Endodermal cell (in vitro differentiated cells): ENCODE measurements around the gene MRPS18C. TPM values are rescaled to one million over a fixed set of nuclear protein-coding genes. Genes with fewer than 3 reads are reported as not detected.
A peak's percentile ranks its signal among the peaks of the same experiment; 100 is the strongest.
"Not testable (repeated sequence)": the region's sequence is repeated elsewhere in the genome, so short reads cannot be mapped to it uniquely, and the experiment has no call there.

ENCODE experiments used
- DNase-seq: peaks from one replicate; pipeline ENCODE4 v3.0.0-alpha.2; 2017
- H3K27ac ChIP-seq: 2 replicates; pipeline ENCODE4 v1.5.1; 2013; ENCODE audit warnings: mild to moderate bottlenecking, low read depth, low read length, moderate library complexity
- H3K27me3 ChIP-seq: 2 replicates; pipeline ENCODE4 v1.6.1; 2013; ENCODE audit warnings: mild to moderate bottlenecking, low read length, moderate library complexity; ENCODE audit not compliant: insufficient read depth, control insufficient read depth, poor library complexity, severe bottlenecking
- H3K36me3 ChIP-seq: 2 replicates; pipeline ENCODE4 v1.7.0; 2013; ENCODE audit warnings: mild to moderate bottlenecking, low read length, moderate library complexity; ENCODE audit not compliant: control insufficient read depth, insufficient read depth
- H3K4me1 ChIP-seq: one replicate; pipeline ENCODE4 v1.7.0; 2013; ENCODE audit warnings: low read length; ENCODE audit not compliant: control insufficient read depth, insufficient read depth
- H3K4me3 ChIP-seq: 2 replicates; pipeline ENCODE4 v1.5.1; 2013; ENCODE audit warnings: mild to moderate bottlenecking, low read length, moderate library complexity
- H3K9ac ChIP-seq: 2 replicates; pipeline ENCODE4 v1.6.1; 2013; ENCODE audit warnings: mild to moderate bottlenecking, low read length, moderate library complexity; ENCODE audit not compliant: poor library complexity, severe bottlenecking; ENCODE audit errors: extremely low read depth
- H3K9me3 ChIP-seq: 2 replicates; pipeline ENCODE4 v1.6.1; 2013; ENCODE audit warnings: mild to moderate bottlenecking, low read length, moderate library complexity; ENCODE audit not compliant: control insufficient read depth
- H3K27ac Mint-ChIP-seq: 2 replicates; pipeline ENCODE4 v1.8.0; 2020; ENCODE audit warnings: mixed read lengths
- H3K27me3 Mint-ChIP-seq: 2 replicates; pipeline ENCODE4 v1.8.0; 2021; ENCODE audit warnings: mild to moderate bottlenecking, mixed read lengths; ENCODE audit not compliant: insufficient read depth
- H3K36me3 Mint-ChIP-seq: 2 replicates; pipeline ENCODE4 v1.8.0; 2020; ENCODE audit warnings: low read depth, mixed read lengths
- H3K4me1 Mint-ChIP-seq: 2 replicates; pipeline ENCODE4 v1.8.0; 2020; ENCODE audit warnings: mixed read lengths
- H3K4me3 Mint-ChIP-seq: 2 replicates; pipeline ENCODE4 v1.8.0; 2020; ENCODE audit warnings: mild to moderate bottlenecking, moderate library complexity, mixed read lengths
- H3K9me3 Mint-ChIP-seq: 2 replicates; pipeline ENCODE4 v1.8.0; 2020; ENCODE audit warnings: mild to moderate bottlenecking, mixed read lengths
- WGBS, 2 experiments: methylation state at CpG; one replicate each; pipeline versions ENCODE4 v1.1.5 to v1.1.7; 2013; ENCODE audit warnings: missing lambda C conversion rate in 2 of 2, mixed read lengths in 1 of 2; ENCODE audit not compliant: insufficient coverage in 1 of 2, insufficient read length in 1 of 2; 5-methylcytosine and 5-hydroxymethylcytosine counted together
- total RNA-seq, 2 donors: library from RNA; stranded (reverse); fragmentation: NEBNext Ultra II Directional in 1 of 2; extraction: Animal tissue kit (Norgen Biotek cat#: 25700) in 1 of 2; gene quantifications; 2 replicates in 1 of 2; 3 replicates in 1 of 2; pipeline ENCODE4 v1.2.1, GENCODE V29; 2021
- TF ChIP-seq, protein P1 (sequence below): fragments of 200-600 bp; sonication (generic); conservative IDR thresholded peaks from 2 replicates; pipeline ENCODE4 v1.5.0; 2021; ENCODE audit warnings: antibody characterized with exemption, mild to moderate bottlenecking

MRPS18C gene
- total RNA-seq, 2 donors from 2014 or later, result 62.3 to 63.0 TPM

DNA sequence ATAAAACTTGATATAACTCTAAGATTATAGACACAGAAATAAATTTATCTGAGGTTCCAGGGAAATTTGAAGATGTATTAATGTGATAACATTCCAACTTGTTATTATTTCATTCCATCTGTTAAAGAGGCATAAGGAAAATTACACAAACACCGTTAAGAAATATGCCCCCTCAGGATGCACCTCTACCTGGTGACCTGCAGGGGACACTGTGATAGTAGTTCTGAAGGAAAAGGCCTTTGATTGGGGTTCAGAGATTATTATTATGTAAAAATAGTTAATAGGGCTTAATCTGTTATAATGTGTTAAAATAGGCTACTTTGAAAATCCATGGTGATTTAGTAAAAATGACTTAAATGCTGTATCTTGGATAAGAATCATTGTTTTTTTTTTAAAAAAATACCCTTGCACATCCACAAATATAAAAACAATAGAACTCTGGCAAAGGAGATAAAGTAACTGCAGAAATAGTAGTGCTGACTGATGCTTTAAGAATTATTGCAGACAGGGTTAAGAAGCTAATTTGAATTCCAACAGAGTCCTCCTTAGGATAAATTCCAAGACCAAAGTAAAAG lies 35.1 kb downstream of the MRPS18C start:
- H3K9me3 ChIP-seq, result no peaks in the 10 kb centered on the region
- no peak overlapping the region for H3K4me3 ChIP-seq
- H3K36me3 ChIP-seq, result no peaks in the 10 kb centered on the region
- H3K27ac Mint-ChIP-seq, result no peak overlapping the region
- no peaks in the 10 kb centered on the region for H3K27me3 ChIP-seq
- H3K27me3 Mint-ChIP-seq, result no peaks in the 10 kb centered on the region
- peaks cover under 1% of the 10 kb centered on the region for H3K4me1 Mint-ChIP-seq
- H3K27ac ChIP-seq, result no peak overlapping the region
- no peak overlapping the region for H3K9ac ChIP-seq
- no peaks in the 10 kb centered on the region for H3K9me3 Mint-ChIP-seq
- DNase-seq, result no peak
- 54% methylated on average over 1 of the region's 1 CpG; no CpG with 5 or more reads in 1 of the 2 experiments for WGBS, 2 experiments
- no peaks in the 10 kb centered on the region for H3K36me3 Mint-ChIP-seq
- no peaks in the 10 kb centered on the region for H3K4me1 ChIP-seq
- TF ChIP-seq, protein P1, sequence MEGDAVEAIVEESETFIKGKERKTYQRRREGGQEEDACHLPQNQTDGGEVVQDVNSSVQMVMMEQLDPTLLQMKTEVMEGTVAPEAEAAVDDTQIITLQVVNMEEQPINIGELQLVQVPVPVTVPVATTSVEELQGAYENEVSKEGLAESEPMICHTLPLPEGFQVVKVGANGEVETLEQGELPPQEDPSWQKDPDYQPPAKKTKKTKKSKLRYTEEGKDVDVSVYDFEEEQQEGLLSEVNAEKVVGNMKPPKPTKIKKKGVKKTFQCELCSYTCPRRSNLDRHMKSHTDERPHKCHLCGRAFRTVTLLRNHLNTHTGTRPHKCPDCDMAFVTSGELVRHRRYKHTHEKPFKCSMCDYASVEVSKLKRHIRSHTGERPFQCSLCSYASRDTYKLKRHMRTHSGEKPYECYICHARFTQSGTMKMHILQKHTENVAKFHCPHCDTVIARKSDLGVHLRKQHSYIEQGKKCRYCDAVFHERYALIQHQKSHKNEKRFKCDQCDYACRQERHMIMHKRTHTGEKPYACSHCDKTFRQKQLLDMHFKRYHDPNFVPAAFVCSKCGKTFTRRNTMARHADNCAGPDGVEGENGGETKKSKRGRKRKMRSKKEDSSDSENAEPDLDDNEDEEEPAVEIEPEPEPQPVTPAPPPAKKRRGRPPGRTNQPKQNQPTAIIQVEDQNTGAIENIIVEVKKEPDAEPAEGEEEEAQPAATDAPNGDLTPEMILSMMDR, result peak; percentile 94
- H3K4me3 Mint-ChIP-seq, result no peak overlapping the region

DNA sequence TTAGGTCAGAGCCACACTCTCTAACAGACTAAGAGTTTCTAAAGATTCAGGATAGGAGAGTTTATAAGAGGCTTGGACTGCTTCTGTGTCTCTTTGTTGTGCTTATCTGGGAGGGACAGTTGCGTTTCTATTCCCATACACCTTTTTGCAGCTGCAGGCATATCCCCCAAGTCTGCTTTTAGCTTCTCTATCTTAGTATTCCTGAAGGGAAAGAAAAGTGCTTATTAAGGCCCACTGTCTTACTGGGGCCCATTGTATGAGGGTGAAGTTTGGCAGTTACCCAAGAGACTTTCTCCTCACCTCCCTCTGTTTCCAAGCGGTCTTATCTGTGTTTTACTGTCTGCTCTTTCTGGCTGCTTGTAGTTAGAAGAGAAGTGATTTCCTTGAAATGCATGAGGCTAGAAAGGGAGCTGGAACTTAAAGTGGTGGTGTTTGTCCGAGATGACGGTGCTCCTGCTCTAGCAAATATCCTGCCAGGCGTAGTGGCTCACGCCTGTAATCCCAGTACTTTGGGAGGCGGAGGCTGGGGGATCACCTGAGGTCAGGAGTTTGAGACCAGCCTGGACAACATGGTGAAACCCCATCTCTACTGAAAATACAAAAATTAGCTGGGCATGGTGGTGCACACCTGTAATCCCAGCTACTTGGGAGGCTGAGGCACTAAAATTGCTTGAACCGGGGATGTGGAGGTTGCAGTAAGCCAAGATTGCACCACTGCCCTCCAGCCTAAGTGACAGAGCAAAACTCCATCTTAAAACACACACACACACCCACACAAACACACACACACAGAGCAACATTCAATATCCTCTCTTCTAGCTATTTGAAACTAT lies 40.4 kb downstream of the MRPS18C start:
- not testable (repeated sequence) for H3K36me3 ChIP-seq, H3K36me3 Mint-ChIP-seq, H3K27me3 ChIP-seq, H3K27me3 Mint-ChIP-seq, H3K27ac Mint-ChIP-seq, H3K27ac ChIP-seq, H3K4me1 ChIP-seq, H3K9ac ChIP-seq, DNase-seq, H3K4me3 Mint-ChIP-seq, H3K9me3 ChIP-seq, H3K4me3 ChIP-seq, H3K4me1 Mint-ChIP-seq, H3K9me3 Mint-ChIP-seq
- WGBS, 2 experiments, result 87 to 98% methylated on average over 4 to 7 of the region's 8 CpGs

DNA sequence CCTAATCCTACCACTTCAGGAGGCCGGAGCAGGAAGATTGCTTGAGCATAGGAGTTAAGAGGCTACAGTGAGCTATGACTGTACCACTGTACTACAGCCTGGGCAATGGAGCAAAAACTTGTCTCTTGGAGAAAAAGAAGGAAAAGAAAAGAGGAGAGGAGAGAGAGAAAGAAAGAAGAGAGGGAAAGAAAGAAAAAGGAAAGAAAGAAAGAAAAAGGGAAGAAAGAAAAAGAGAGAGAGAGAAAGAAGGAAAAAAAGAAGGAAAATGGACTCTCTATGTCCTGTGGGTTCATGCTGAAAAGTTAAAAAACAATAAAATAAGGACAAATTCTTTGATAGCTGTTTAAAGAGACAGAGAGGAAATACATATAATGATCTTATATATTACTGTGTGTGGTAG lies 42.3 kb downstream of the MRPS18C start:
- TF ChIP-seq, protein P1, result no peak
- 100% methylated on average over 1 of the region's 1 CpG; no CpG with 5 or more reads in 1 of the 2 experiments for WGBS, 2 experiments
- Histone ChIP-seq H3K9me3 (no peaks in the 10 kb centered on the region), H3K27me3 (no peaks in the 10 kb centered on the region), H3K4me3 (no peak overlapping the region), H3K9ac (no peak overlapping the region), H3K36me3 (no peaks in the 10 kb centered on the region), H3K27ac (no peak overlapping the region), H3K4me1 (no peaks in the 10 kb centered on the region)
- Mint-ChIP-seq H3K4me1 (peaks cover 4% of the 10 kb centered on the region), H3K9me3 (no peaks in the 10 kb centered on the region), H3K27me3 (no peaks in the 10 kb centered on the region), H3K4me3 (no peak overlapping the region), H3K36me3 (no peaks in the 10 kb centered on the region), H3K27ac (no peak overlapping the region)
- DNase-seq, result no peak

DNA sequence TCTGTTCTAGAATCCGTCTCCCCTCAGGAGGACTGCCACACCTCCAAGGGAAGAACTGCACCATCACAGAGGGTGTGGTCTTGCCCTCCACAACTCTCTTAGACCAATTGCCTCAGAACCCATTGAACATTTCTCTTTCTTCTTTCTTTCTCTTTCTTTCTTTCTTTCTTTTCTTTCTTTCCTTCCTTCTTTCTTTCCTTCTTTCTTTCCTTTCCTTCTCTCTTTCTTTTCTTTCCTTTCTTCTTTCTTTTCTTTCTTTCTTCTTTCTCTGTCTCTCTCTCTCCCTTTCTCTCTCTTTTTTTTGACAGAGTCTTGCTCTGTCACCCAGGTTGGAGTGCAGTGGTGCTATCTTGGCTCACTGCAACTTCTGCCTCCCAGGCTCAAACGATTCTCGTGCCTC lies 45.8 kb downstream of the MRPS18C start:
- not testable (repeated sequence) for H3K9ac ChIP-seq, H3K4me1 Mint-ChIP-seq, H3K4me3 ChIP-seq, H3K4me1 ChIP-seq, DNase-seq, H3K27me3 ChIP-seq, H3K36me3 ChIP-seq, H3K9me3 Mint-ChIP-seq, H3K27ac ChIP-seq, H3K27ac Mint-ChIP-seq, H3K4me3 Mint-ChIP-seq, H3K9me3 ChIP-seq, H3K36me3 Mint-ChIP-seq, H3K27me3 Mint-ChIP-seq
- WGBS, 2 experiments, result 96% methylated on average over 2 to 3 of the region's 3 CpGs
